Kidney (tissue), 22 donors: ENCODE results near the gene SOX14. TPM values are rescaled to one million over a fixed set of nuclear protein-coding genes. Genes with fewer than 3 reads are reported as not detected.

Source experiments
- DNase-seq, 5 donors: peaks; one replicate each; pipeline ENCODE4 v3.0.0-alpha.2; 2013 to 2020
- FAIRE-seq: peaks from 2 replicates; lab custom pipeline; 2012; peaks lifted over from hg19 to GRCh38; lab: Jason Lieb, UNC
- H3K27ac ChIP-seq, 2 donors: one replicate each; pipeline ENCODE4 v1.7.0; 2013; ENCODE audit warnings: low read depth in 2 of 2, low read length in 2 of 2, inconsistent platforms in 1 of 2
- H3K27me3 ChIP-seq: one replicate; pipeline ENCODE4 v1.7.1; 2013; ENCODE audit warnings: low read length, inconsistent platforms; ENCODE audit not compliant: control insufficient read depth, insufficient read depth
- H3K36me3 ChIP-seq, 3 donors: one replicate each; pipeline versions ENCODE4 v1.7.0 to v1.7.1; 2013; ENCODE audit warnings: low read length in 3 of 3, control low read depth in 1 of 3, inconsistent platforms in 1 of 3; ENCODE audit not compliant: insufficient read depth in 3 of 3, control insufficient read depth in 2 of 3
- H3K4me1 ChIP-seq, 3 donors: one replicate each; pipeline versions ENCODE4 v1.7.0 to v1.7.1; 2013; ENCODE audit warnings: low read length in 3 of 3, inconsistent platforms in 1 of 3, low read depth in 1 of 3; ENCODE audit not compliant: control insufficient read depth in 2 of 3, insufficient read depth in 2 of 3
- H3K4me3 ChIP-seq, 3 donors: one replicate each; pipeline versions ENCODE4 v1.7.0 to v1.8.1; 2013; ENCODE audit warnings: low read length in 3 of 3, control low read depth in 1 of 3, inconsistent platforms in 1 of 3
- H3K9ac ChIP-seq, 3 donors: one replicate each; pipeline versions ENCODE4 v1.7.0 to v1.7.1; 2013; ENCODE audit warnings: low read length in 3 of 3, control low read depth in 1 of 3, inconsistent platforms in 1 of 3
- H3K9me3 ChIP-seq, 3 donors: one replicate each; pipeline versions ENCODE4 v1.7.0 to v1.7.1; 2013; ENCODE audit warnings: low read length in 3 of 3, control low read depth in 1 of 3, inconsistent platforms in 1 of 3; ENCODE audit not compliant: control insufficient read depth in 2 of 3, insufficient read depth in 1 of 3
- intact Hi-C: fragments of 100-400 bp; cut with DNase I; formaldehyde crosslinking; loops from one replicate; pipeline ENCODE4 v1.11.1; 2022
- long read RNA-seq, 10 donors: library from polyadenylated mRNA in 1 of 10; unstranded in 1 of 10; transcript quantifications; one replicate each; pipeline ENCODE4 v2.0.0 and lab custom pipeline, GENCODE V29; 2021 to 2026
- polyA plus RNA-seq: library from polyadenylated mRNA; stranded (reverse); fragments of 350-450 nt; fragmentation: Illumina TruSeq; extraction: RNeasy Lipid Tissue Mini Kit (QIAGEN cat#74804); gene quantifications from one replicate; pipeline ENCODE4 v1.2.3, GENCODE V29; 2014; ENCODE audit warnings: low read depth, low replicate concordance; ENCODE audit not compliant: insufficient read depth
- total RNA-seq: library from RNA; stranded (reverse); fragmentation: NEBNext Ultra II Directional; extraction: Animal tissue kit (Norgen Biotek cat#: 25700); gene quantifications from one replicate; pipeline ENCODE4 v1.2.1, GENCODE V29; 2021
- TF ChIP-seq, protein P1 (sequence below): IDR thresholded peaks from 3 replicates; pipeline ENCODE4 v1.5.1; 2012; ENCODE audit warnings: mild to moderate bottlenecking, moderate library complexity, borderline replicate concordance; ENCODE audit not compliant: insufficient read depth; ENCODE audit errors: extremely low read depth
- donor health status: control.
- donor health status: control.
- donor health status: control.
- donor health status: control.
- donor health status: control.
- donor health status: DM: yes; HTN: yes; CAD: no.
- donor health status: Normal renal cell carcinoma (clear cell type).

The SOX14 gene
- total RNA-seq (not detected), polyA plus RNA-seq (not detected)
- long read RNA-seq, donor 1: 0 reads
- long read RNA-seq, donor 2: 0 reads
- long read RNA-seq, donor 3: 0 reads
- long read RNA-seq, donor 4: 0 reads
- long read RNA-seq, donor 5: 0 reads
- long read RNA-seq, donor 6: 0 reads
- long read RNA-seq, donor 7: 0 reads
- long read RNA-seq, donor 8: 0 reads
- long read RNA-seq, donor 9, partial matches to known transcripts: 0 of 1 reads
- long read RNA-seq, donor 9, other reads (novel, unspliced or antisense): 0 of 1 reads
- long read RNA-seq, donor 10: 0 reads

- TF ChIP-seq, protein P1, sequence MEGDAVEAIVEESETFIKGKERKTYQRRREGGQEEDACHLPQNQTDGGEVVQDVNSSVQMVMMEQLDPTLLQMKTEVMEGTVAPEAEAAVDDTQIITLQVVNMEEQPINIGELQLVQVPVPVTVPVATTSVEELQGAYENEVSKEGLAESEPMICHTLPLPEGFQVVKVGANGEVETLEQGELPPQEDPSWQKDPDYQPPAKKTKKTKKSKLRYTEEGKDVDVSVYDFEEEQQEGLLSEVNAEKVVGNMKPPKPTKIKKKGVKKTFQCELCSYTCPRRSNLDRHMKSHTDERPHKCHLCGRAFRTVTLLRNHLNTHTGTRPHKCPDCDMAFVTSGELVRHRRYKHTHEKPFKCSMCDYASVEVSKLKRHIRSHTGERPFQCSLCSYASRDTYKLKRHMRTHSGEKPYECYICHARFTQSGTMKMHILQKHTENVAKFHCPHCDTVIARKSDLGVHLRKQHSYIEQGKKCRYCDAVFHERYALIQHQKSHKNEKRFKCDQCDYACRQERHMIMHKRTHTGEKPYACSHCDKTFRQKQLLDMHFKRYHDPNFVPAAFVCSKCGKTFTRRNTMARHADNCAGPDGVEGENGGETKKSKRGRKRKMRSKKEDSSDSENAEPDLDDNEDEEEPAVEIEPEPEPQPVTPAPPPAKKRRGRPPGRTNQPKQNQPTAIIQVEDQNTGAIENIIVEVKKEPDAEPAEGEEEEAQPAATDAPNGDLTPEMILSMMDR: no peak
- Histone ChIP-seq H3K4me1 (peaks cover 0 to 7% (median 0%) of the 10 kb centered on the region in 3 donors), H3K9me3 (no peaks in the 10 kb centered on the region), H3K27me3 (peaks cover 77% of the 10 kb centered on the region), H3K9ac (no peak within 1 kb of the TSS), H3K27ac (no peak within 1 kb of the TSS), H3K4me3 (no peak within 1 kb of the TSS), H3K36me3 (no peaks in the 10 kb centered on the region)
- peak; percentile 64 to 75 (median 73) for DNase-seq
- no peak for FAIRE-seq
- intact Hi-C loops: no loop called here
These were observed at the start of gene SOX14 for GRCh38 chr3:137764001-137764433. TSS of gene SOX14 (plus strand) at chr3:137764315. CDS start at chr3:137764785, 470 bp downstream.

DNA sequence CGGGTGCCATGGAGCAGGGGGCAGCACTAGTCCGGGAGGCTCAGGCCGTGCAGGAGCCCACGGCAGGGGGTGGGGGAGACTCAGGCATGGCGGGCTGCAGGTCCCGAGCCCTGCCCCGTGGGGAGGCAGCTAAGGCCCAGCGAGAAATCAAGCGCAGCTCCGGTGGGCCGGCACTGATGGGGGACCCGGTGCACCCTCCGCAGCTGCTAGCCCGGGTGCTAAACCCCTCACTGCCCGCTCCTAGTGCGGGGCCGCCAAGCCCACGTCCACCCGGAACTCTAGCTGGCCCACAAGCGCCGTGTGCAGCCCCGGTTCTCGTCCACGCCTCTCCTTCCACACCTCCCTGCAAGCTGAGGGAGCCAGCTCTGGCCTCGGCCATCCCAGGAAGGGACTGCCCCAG is 49.6 kb upstream of the SOX14 start:
- no peak overlapping the region for H3K9ac ChIP-seq
- no peak overlapping the region for H3K27ac ChIP-seq
- FAIRE-seq (no peak), DNase-seq (peak in 1 of 5 donors; percentile 55)
- no peaks in the 10 kb centered on the region for H3K4me1 ChIP-seq
- TF ChIP-seq, protein P1: no peak
- intact Hi-C loops: no loop called here
- no peaks in the 10 kb centered on the region for H3K27me3 ChIP-seq
- no peak overlapping the region for H3K4me3 ChIP-seq
- H3K9me3 ChIP-seq: peaks cover 0 to 8% (median 0%) of the 10 kb centered on the region in 3 donors
- H3K36me3 ChIP-seq: no peaks in the 10 kb centered on the region

GRCh38 chr3:137724240-137724639 is 39.9 kb upstream of the SOX14 start:
- H3K27me3 ChIP-seq: no peaks in the 10 kb centered on the region
- DNase-seq: no peak
- intact Hi-C loops: no loop called here
- H3K36me3 ChIP-seq: no peaks in the 10 kb centered on the region
- no peak for FAIRE-seq
- no peaks in the 10 kb centered on the region for H3K4me1 ChIP-seq
- TF ChIP-seq, protein P1: no peak
- no peak overlapping the region for H3K27ac ChIP-seq
- H3K9ac ChIP-seq: no peak overlapping the region
- no peak overlapping the region for H3K4me3 ChIP-seq
- no peaks in the 10 kb centered on the region for H3K9me3 ChIP-seq
